Upper lobe of left lung (tissue), 4 donors: ENCODE results near the gene PRKCA.

Source experiments
- EP300 ChIP-seq, 4 donors: sonication (generic); formaldehyde crosslinking; IDR thresholded peaks; one replicate each; pipeline ENCODE4 v1.5.1; 2017; ENCODE audit warnings: antibody characterized with exemption in 4 of 4, control low read depth in 2 of 4
- POLR2A ChIP-seq, 4 donors: fragments of 450-650 bp; IDR thresholded peaks; one replicate each; pipeline ENCODE4 v1.5.1; 2016 to 2017; ENCODE audit warnings: antibody characterized with exemption in 4 of 4, mild to moderate bottlenecking in 2 of 4
- POLR2AphosphoS5 ChIP-seq, 2 donors: sonication (generic); formaldehyde crosslinking; IDR thresholded peaks; one replicate each; pipeline ENCODE4 v1.5.1; 2017; ENCODE audit warnings: antibody characterized with exemption in 2 of 2
- TF ChIP-seq, protein P1 (sequence below), 6 experiments: fragments of 450-650 bp in 4 of 6; fragments of 200-600 bp in 2 of 6; sonication (generic) in 2 of 6; IDR thresholded peaks; one replicate each; pipeline ENCODE4 v1.5.1; 2016 to 2019; ENCODE audit warnings: antibody characterized with exemption in 6 of 6

DNA sequence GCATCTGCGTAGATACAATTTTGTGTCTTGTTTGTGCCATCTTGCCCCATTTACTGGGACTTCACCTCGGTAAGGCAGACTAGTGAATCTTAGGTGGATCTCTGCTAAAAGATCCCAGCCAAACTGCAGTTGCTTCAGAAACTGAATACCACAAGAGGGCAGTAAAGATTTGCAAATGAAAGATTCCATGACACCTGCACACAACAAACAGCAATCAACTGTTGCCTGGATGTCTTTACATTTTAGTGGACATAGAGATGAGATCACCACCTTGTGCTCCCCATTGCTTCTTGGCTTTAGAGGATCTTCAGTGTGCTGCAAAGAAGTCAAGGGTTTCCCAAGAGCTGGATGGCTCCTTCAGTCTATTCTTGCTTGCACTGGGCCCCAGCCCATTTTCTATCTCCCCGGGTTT is 413.3 kb downstream of the PRKCA start:
- TF ChIP-seq POLR2A (IDR thresholded peaks at IDR 0.05) (no peak), POLR2AphosphoS5 (IDR thresholded peaks at IDR 0.05) (no peak), EP300 (IDR thresholded peaks at IDR 0.05) (no peak)
- TF ChIP-seq, protein P1, sequence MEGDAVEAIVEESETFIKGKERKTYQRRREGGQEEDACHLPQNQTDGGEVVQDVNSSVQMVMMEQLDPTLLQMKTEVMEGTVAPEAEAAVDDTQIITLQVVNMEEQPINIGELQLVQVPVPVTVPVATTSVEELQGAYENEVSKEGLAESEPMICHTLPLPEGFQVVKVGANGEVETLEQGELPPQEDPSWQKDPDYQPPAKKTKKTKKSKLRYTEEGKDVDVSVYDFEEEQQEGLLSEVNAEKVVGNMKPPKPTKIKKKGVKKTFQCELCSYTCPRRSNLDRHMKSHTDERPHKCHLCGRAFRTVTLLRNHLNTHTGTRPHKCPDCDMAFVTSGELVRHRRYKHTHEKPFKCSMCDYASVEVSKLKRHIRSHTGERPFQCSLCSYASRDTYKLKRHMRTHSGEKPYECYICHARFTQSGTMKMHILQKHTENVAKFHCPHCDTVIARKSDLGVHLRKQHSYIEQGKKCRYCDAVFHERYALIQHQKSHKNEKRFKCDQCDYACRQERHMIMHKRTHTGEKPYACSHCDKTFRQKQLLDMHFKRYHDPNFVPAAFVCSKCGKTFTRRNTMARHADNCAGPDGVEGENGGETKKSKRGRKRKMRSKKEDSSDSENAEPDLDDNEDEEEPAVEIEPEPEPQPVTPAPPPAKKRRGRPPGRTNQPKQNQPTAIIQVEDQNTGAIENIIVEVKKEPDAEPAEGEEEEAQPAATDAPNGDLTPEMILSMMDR (IDR thresholded peaks at IDR 0.05), result peak; percentile 27 to 80 (median 64)
